NOMO-1 (cell line): ENCODE data around the gene ZNF500.

ENCODE experiments used
- DNase-seq, 2 experiments: peaks; one replicate each; lab custom pipeline; 2025; ENCODE audit not compliant: unreplicated experiment in 2 of 2; lab: John Stamatoyannopoulos, UW

ZNF500 gene

GRCh38 chr16:4766875-4767628 lies at the start of gene ZNF500:
Gene ZNF500, minus strand, starts transcription at chr16:4767162. Its CDS starts 1,184 bp downstream, at chr16:4765978.
- peak; percentile 91 to 92 for DNase-seq

- no peak for DNase-seq
Observed at GRCh38 chr16:4814542-4815173, 47.7 kb upstream of the ZNF500 start.

DNA sequence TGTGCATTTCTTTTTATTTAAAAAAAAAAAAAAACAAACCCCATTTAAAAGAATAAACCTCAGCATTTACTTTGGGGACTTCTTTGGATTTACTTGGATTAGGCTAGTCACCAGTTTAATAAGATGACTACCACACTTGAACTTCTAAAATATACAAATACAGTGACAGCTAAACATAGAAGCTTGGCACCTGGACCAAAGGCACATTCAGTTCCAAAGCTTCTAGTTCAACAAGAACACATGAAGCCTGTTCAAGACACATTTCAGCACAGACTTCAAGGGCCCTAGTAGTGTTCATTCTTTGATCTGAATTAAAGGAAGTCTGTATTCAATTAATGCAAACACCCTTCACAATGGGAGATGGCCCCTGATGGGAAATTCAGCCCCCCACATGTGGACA lies 47.1 kb upstream of the ZNF500 start:
- DNase-seq = no peak

DNA sequence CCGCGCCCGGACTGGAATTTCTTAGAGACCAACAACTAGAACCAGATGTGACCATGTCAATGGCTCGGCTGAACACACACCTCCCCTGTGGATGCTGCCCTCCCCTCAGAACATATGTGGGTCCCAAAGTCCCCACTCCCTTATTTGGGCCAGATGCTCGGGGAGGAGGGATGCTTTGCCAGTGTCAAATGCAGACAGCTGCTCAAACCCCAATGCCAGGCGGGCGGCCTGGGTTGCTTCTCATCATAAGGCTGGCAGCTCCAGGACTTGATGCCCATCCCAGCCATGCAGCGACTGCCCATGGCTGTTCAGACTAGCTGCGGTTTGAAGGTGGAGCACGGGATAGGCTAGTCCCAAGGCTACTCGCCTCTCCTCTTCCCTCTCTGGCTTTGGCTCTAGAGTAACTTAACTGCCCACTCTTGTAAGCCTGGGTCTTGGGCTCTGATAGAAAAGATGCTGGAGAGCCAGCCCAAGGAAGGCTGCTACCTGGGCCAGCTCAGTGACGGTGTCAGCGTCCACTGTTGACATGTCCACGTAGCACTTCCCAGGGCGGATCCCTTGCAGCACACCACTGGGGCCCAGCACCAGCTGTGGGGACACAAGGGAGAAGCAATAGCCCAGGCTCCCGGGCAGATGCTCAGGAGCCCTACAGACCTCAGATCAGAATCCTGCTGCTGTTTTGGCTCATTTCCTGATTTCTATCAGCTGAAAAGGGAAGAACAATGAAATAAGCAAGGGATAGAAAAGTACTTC lies 46.5 kb upstream of the ZNF500 start:
- no peak for DNase-seq

GRCh38 chr16:4811773-4812172 lies 44.8 kb upstream of the ZNF500 start:
- DNase-seq = no peak

DNA sequence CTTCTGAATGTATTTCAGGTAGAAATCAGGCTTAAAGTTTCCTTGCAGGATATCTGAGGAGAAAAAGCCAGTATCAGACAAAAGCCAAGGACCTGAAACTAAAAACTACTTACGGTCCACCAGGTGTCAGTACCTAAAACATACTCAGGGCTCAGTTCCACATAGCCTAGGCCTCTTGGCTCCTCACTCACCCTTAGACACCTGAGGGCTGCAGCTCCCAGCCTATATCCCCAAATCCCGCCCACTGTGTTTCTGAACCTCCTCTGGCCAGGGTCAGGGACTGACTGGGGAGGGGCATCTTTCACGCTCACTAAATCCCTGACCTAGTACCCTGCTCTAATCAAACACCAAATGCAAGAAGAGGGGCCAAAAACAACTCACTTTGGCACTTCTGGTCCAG lies 44.3 kb upstream of the ZNF500 start:
- DNase-seq = no peak

- DNase-seq = no peak
Observed at GRCh38 chr16:4806280-4806679, 39.3 kb upstream of the ZNF500 start.

- DNase-seq = no peak
Observed at GRCh38 chr16:4805231-4805630, 38.3 kb upstream of the ZNF500 start.

DNA sequence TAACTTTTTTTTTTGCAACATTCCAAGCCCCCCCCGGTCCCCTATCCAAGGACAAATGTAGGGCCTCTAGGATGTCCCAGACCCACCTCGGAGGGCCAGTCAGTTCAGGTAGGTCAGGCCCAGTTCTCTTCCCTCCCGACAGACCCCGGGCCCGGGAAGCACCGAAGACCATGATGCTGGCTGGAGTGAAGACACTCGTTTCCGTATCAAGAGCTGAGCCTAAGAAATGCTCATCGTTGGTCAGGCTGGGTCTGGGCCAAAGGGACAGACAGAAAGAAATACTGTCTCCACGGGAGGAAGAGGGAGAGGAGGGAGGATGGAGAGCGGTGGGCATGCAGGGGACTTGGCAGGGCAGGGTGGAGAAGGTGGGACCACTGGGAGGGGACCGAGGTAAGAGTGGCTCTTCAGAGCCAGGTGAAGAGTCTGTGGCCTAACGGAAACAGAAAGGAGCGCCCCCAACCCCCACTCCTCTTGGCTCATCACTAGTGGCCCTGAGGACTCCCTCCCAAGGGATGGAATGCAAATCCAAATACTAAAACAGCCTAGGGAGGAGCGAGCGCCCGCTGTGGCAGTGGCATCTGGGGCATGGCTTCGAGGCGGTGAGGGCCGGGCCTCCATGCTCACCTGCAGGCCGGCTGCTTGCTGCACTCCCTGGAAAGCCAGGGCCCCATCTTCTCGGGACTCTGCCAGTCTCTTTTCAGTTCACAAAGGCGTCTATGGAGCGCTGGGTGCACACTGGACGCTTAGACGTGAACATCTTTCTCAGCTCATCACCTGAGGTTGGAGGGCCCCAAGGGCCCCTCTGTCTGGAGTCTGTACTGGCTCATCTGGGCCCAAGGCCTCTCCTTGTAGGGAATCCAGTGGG lies 37.2 kb upstream of the ZNF500 start:
- DNase-seq = no peak

DNA sequence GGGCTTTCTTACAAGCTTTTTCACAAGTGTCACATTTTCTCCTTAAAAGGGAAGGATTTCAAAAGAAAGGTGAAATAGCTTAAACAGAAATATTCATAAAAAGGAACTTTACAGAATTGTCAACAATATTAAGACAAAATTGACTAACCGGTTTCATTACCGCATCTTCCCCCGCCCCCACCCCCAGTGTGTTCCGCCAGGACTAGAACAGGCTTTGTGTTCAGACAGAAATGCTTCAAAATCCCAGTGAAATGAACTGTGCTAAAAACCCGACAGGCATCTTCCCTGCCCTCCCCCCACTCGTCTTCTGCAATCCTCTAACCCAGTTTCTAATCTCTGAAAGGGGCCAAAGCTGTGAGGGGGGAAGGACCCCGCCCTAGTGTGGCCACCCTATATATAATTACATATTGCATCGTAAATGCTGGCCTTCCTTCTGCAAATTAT lies 36.5 kb upstream of the ZNF500 start:
- peak; percentile 55 to 70 for DNase-seq

GRCh38 chr16:4802659-4803287 lies 35.8 kb upstream of the ZNF500 start:
- peak; percentile 92 to 94 for DNase-seq

- DNase-seq = peak; percentile 57 to 84
Observed at GRCh38 chr16:4801962-4802658, 35.1 kb upstream of the ZNF500 start, which contains the start of gene ROGDI. Gene ROGDI, minus strand, starts transcription at chr16:4802633. Its CDS starts 62 bp downstream, at chr16:4802571.

DNA sequence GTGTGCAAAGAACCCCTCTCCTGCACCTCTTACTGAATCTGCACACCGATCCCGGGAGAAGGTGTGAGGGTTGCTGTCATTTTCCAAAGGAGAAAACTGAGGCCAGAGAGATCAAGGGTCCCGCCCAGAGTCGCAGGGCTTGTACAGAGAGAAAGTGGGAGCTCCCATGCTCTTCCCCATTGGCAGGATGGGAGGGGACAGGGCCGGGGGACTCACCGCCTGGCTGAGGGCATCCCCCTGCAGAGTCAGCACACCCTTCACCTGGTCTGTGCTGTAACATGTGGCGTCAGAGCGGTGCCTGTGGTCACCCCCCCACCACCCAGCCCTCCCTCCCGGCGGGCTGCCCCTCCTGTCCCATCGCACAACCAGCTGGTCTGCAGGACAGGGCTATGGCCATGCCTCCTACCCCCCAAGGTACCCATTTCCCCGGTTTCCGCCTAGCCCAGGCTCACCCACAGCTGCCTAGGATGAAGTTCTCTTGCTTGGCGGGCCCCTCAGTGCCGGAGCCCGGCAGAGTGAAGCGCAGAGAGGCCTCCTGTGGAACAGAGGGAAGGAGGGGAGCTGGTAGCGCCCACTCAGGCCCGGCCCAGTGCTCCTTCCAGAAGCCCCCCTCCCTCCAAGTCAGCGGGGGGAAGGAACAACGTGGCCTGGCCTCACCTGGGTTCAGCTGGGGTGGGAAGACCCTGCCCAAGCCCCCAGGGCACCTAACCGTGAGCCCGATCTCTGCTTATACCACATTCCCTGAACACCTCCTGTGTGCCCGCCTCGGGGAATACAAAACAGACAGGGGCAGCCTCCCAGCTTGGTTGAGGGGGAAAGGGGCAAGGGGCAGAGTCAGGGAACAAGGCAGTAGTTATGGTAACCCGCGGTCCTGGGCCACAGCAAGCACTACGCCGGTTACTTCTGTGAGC lies 34.3 kb upstream of the ZNF500 start:
- DNase-seq = peak in 1 of 2 experiments; percentile 6

GRCh38 chr16:4800290-4801041 lies 33.5 kb upstream of the ZNF500 start:
- DNase-seq = peak; percentile 75

DNA sequence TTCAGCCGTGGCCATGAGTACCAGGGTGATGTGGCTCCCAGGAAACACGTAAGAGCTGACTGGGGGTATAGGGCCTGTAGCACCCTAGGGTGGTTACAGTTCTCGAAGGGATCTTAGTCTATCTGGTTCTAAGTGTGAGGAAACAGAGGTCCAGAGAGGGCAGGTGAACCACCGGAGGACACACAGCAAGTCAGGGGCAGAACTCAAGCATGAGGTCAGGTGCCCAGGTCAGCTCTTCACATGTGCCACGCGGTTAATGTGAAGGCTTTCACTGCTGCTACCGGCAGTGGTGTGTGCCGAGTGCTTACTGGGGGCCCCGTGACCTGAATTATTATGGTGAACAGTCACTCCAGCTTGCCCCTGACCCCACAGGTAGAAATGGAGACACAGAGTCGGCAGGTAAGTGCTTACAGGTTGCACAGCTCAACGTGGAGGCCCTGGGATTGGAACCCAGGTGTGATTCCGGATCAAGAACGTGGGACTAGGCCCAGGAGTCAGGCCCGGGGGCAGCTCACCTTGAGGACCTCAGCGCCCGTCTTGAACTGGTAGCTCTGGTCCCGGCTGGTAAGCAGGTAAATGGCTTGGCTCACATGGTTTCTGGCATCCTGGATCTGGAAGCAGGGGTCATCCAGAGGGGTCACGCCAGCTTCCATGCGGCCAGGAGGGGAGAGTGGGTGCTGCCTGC lies 32.4 kb upstream of the ZNF500 start:
- DNase-seq = no peak

DNA sequence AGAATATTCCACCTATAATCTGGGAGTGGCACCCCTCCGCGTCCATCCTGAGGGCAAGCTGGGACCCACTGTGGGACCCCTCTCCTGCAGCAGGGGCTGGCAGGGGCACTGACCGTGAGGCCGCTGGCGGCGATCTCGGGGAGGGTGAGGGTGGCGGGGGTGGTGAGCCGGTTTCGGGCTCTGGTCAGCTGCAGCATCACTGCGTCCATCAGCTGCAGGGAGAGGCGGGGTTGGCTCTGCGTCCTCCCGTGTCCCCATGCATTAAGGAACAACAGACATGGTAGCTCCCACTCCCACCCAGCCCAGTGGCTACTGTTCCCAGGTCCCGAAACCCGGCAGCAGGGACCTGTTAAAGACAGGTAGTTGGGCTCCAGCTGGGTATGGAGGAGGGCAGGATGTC lies 31.5 kb upstream of the ZNF500 start:
- no peak for DNase-seq

DNA sequence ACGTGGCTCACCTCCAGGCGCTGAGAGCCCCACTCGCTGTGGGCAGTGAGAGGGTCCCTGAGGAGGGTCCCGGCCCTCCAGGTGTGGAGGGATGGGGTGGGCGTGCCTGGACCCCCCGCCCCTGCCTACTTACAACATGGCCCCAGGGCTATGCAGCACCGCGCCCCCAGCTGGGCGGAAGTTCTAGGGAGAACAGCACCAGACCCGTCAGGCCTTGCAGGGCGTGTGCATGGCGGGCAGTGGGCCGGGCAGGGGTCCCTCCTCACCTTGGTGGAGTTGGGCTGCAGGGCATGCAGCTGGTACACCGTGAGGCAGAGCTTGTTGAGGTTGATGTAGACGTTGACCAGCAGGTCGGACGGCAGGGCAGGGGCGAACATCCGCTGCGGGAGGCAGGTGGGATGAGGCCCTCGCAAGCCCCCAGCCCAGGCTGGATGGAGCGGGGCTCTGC lies 30.9 kb upstream of the ZNF500 start:
- no peak for DNase-seq
